Activated CD8-positive, alpha-beta memory T cell treated with anti-CD3 and anti-CD28 coated beads, Interleukin-2, amount 10 ng/mL, durations not matched to agents 7 days and 5 days (primary cell): ENCODE results near the gene DYNLT2B. TPM values are rescaled to one million over a fixed set of nuclear protein-coding genes. Genes with fewer than 3 reads are reported as not detected.

Experiments
- ATAC-seq: fragments of 150-1000 bp; cut with Tn5 transposase; one replicate; pipeline ENCODE4 v1.10.0; 2021; ENCODE audit warnings: moderate library complexity
- CTCF ChIA-PET: fragments of 350-600 bp; sonication (Branson Sonifier 250); formaldehyde crosslinking; loops from one replicate; lab custom pipeline; 2021; ENCODE audit warnings: antibody characterized with exemption; lab: Charles Lee
- DNase-seq: peaks from one replicate; pipeline ENCODE4 v3.0.0-alpha.2; 2020
- H3K27ac Mint-ChIP-seq: one replicate; pipeline ENCODE4 v1.8.0; 2021; ENCODE audit warnings: mild to moderate bottlenecking, mixed read lengths
- H3K27me3 Mint-ChIP-seq: one replicate; pipeline ENCODE4 v1.8.0; 2021; ENCODE audit warnings: mixed read lengths
- H3K36me3 Mint-ChIP-seq: one replicate; pipeline ENCODE4 v1.8.0; 2021; ENCODE audit warnings: mild to moderate bottlenecking, mixed read lengths
- H3K4me1 Mint-ChIP-seq: one replicate; pipeline ENCODE4 v1.8.0; 2021; ENCODE audit warnings: mixed read lengths
- H3K4me3 Mint-ChIP-seq: one replicate; pipeline ENCODE4 v1.8.0; 2021; ENCODE audit warnings: mild to moderate bottlenecking, moderate library complexity, mixed read lengths
- H3K9me3 Mint-ChIP-seq: one replicate; pipeline ENCODE4 v1.8.0; 2022; ENCODE audit warnings: low read depth, mixed read lengths
- total RNA-seq, 2 experiments: library from RNA; stranded (reverse); gene quantifications; one replicate each; pipeline ENCODE4 v1.2.3, GENCODE V29; 2021

DYNLT2B gene
- total RNA-seq, 2 experiments from 2014 or later = 13.9 to 19.9 TPM

- CTCF ChIA-PET = interaction anchor here (1.0 to 1.2 kb wide), 2 partner anchors 21 to 22 kb away, joined by 3 read pairs; partner anchors contain the start of gene DYNLT2B
- no peaks in the 10 kb centered on the region for H3K36me3 Mint-ChIP-seq
These were observed 22.4 kb upstream of the DYNLT2B start for GRCh38 chr3:196340466-196340865.

GRCh38 chr3:196339493-196340254, 21.6 kb upstream of the DYNLT2B start:
- H3K9me3 Mint-ChIP-seq = no peaks in the 10 kb centered on the region
- H3K4me3 Mint-ChIP-seq = no peak overlapping the region
- no peaks in the 10 kb centered on the region for H3K4me1 Mint-ChIP-seq
- ATAC-seq (no peak), DNase-seq (no peak)
- H3K36me3 Mint-ChIP-seq = no peaks in the 10 kb centered on the region
- CTCF ChIA-PET = interaction anchor here (0.8 kb wide), 1 partner anchor 24 kb away, joined by 3 read pairs; no protein-coding TSS in a partner anchor
- H3K27ac Mint-ChIP-seq = no peak overlapping the region
- peaks cover 4% of the 10 kb centered on the region for H3K27me3 Mint-ChIP-seq

More at GRCh38 chr3:196340466-196340865, 22.4 kb upstream of the DYNLT2B start:
- no peak overlapping the region for H3K4me3 Mint-ChIP-seq
- no peak for ATAC-seq
- no peaks in the 10 kb centered on the region for H3K4me1 Mint-ChIP-seq
- H3K27ac Mint-ChIP-seq = no peak overlapping the region
- H3K27me3 Mint-ChIP-seq = peaks cover 4% of the 10 kb centered on the region
- DNase-seq = no peak
- H3K9me3 Mint-ChIP-seq = no peaks in the 10 kb centered on the region

- CTCF ChIA-PET = interaction anchor here (0.8 kb wide), 1 partner anchor 25 kb away, joined by 3 read pairs; no protein-coding TSS in a partner anchor
- no peak overlapping the region for H3K27ac Mint-ChIP-seq
- H3K4me3 Mint-ChIP-seq = no peak overlapping the region
- H3K36me3 Mint-ChIP-seq = no peaks in the 10 kb centered on the region
- ATAC-seq (no peak), DNase-seq (no peak)
- H3K4me1 Mint-ChIP-seq = no peaks in the 10 kb centered on the region
- peaks cover 6% of the 10 kb centered on the region for H3K27me3 Mint-ChIP-seq
- H3K9me3 Mint-ChIP-seq = no peaks in the 10 kb centered on the region
These were observed 21.0 kb upstream of the DYNLT2B start for GRCh38 chr3:196339044-196339443.

GRCh38 chr3:196336319-196337145, 18.5 kb upstream of the DYNLT2B start:
- no peak for ATAC-seq
- CTCF ChIA-PET = no interaction called here
- no peaks in the 10 kb centered on the region for H3K9me3 Mint-ChIP-seq
- DNase-seq = no peak
- H3K27me3 Mint-ChIP-seq = peaks cover 7% of the 10 kb centered on the region
- H3K4me3 Mint-ChIP-seq = no peak overlapping the region
- H3K36me3 Mint-ChIP-seq = no peaks in the 10 kb centered on the region
- H3K27ac Mint-ChIP-seq = no peak overlapping the region
- no peaks in the 10 kb centered on the region for H3K4me1 Mint-ChIP-seq

GRCh38 chr3:196335503-196335948, 17.5 kb upstream of the DYNLT2B start:
- no peaks in the 10 kb centered on the region for H3K36me3 Mint-ChIP-seq
- CTCF ChIA-PET = no interaction called here

GRCh38 chr3:196334982-196335381, 16.9 kb upstream of the DYNLT2B start:
- DNase-seq (no peak), ATAC-seq (no peak)
- CTCF ChIA-PET = no interaction called here
- Mint-ChIP-seq H3K9me3 (no peaks in the 10 kb centered on the region), H3K27ac (no peak overlapping the region), H3K27me3 (peaks cover 8% of the 10 kb centered on the region), H3K4me3 (no peak overlapping the region), H3K36me3 (no peaks in the 10 kb centered on the region), H3K4me1 (no peaks in the 10 kb centered on the region)

More at GRCh38 chr3:196335503-196335948, 17.5 kb upstream of the DYNLT2B start:
- no peaks in the 10 kb centered on the region for H3K9me3 Mint-ChIP-seq
- no peaks in the 10 kb centered on the region for H3K4me1 Mint-ChIP-seq
- no peak for DNase-seq
- H3K27ac Mint-ChIP-seq = no peak overlapping the region
- peaks cover 3% of the 10 kb centered on the region for H3K27me3 Mint-ChIP-seq
- H3K4me3 Mint-ChIP-seq = no peak overlapping the region
- ATAC-seq = no peak

- no peaks in the 10 kb centered on the region for H3K9me3 Mint-ChIP-seq
- no peaks in the 10 kb centered on the region for H3K36me3 Mint-ChIP-seq
- DNase-seq = no peak
- H3K4me3 Mint-ChIP-seq = no peak overlapping the region
- H3K4me1 Mint-ChIP-seq = no peaks in the 10 kb centered on the region
- ATAC-seq = no peak
- no peak overlapping the region for H3K27ac Mint-ChIP-seq
- peaks cover 15% of the 10 kb centered on the region for H3K27me3 Mint-ChIP-seq
- CTCF ChIA-PET = no interaction called here
These were observed 14.1 kb upstream of the DYNLT2B start for GRCh38 chr3:196332168-196332567.

GRCh38 chr3:196327405-196327804, 9.4 kb upstream of the DYNLT2B start:
- no peaks in the 10 kb centered on the region for H3K36me3 Mint-ChIP-seq
- H3K4me1 Mint-ChIP-seq = no peaks in the 10 kb centered on the region
- peaks cover 13% of the 10 kb centered on the region for H3K27me3 Mint-ChIP-seq
- no peak overlapping the region for H3K4me3 Mint-ChIP-seq
- ATAC-seq (no peak), DNase-seq (no peak)
- CTCF ChIA-PET = no interaction called here
- H3K9me3 Mint-ChIP-seq = no peaks in the 10 kb centered on the region
- no peak overlapping the region for H3K27ac Mint-ChIP-seq

GRCh38 chr3:196326936-196327335, 8.9 kb upstream of the DYNLT2B start:
- ATAC-seq = no peak
- CTCF ChIA-PET = no interaction called here
- Mint-ChIP-seq H3K27ac (no peak overlapping the region), H3K4me1 (no peaks in the 10 kb centered on the region), H3K4me3 (no peak overlapping the region), H3K36me3 (no peaks in the 10 kb centered on the region), H3K9me3 (no peaks in the 10 kb centered on the region), H3K27me3 (peaks cover 13% of the 10 kb centered on the region)
- DNase-seq = no peak

- Mint-ChIP-seq H3K4me3 (no peak overlapping the region), H3K27me3 (peaks cover 7% of the 10 kb centered on the region), H3K9me3 (no peaks in the 10 kb centered on the region), H3K36me3 (no peaks in the 10 kb centered on the region), H3K27ac (no peak overlapping the region), H3K4me1 (peaks cover 6% of the 10 kb centered on the region)
- ATAC-seq = no peak
- CTCF ChIA-PET = interaction anchor here (1.2 kb wide), 1 partner anchor 473 kb away, joined by 3 read pairs; no protein-coding TSS in a partner anchor
- DNase-seq = no peak
These were observed 5.7 kb upstream of the DYNLT2B start for GRCh38 chr3:196323691-196324090.

GRCh38 chr3:196323016-196323415, 5.0 kb upstream of the DYNLT2B start:
- DNase-seq = no peak
- Mint-ChIP-seq H3K4me3 (no peak overlapping the region), H3K9me3 (no peaks in the 10 kb centered on the region), H3K27me3 (peaks cover 5% of the 10 kb centered on the region), H3K27ac (no peak overlapping the region), H3K36me3 (peaks cover under 1% of the 10 kb centered on the region), H3K4me1 (peaks cover 6% of the 10 kb centered on the region)
- CTCF ChIA-PET = no interaction called here
- ATAC-seq = no peak

- DNase-seq (no peak), ATAC-seq (no peak)
- Mint-ChIP-seq H3K27me3 (no peaks in the 10 kb centered on the region), H3K4me1 (peaks cover 13% of the 10 kb centered on the region), H3K9me3 (no peaks in the 10 kb centered on the region), H3K4me3 (no peak overlapping the region), H3K36me3 (peaks cover 4% of the 10 kb centered on the region), H3K27ac (no peak overlapping the region)
- CTCF ChIA-PET = interaction anchor here (0.6 kb wide), 1 partner anchor 125 kb away, joined by 3 read pairs; no protein-coding TSS in a partner anchor
These were observed 3.1 kb upstream of the DYNLT2B start for GRCh38 chr3:196321162-196321561.

- H3K36me3 Mint-ChIP-seq = peaks cover 4% of the 10 kb centered on the region
- no peak overlapping the region for H3K27ac Mint-ChIP-seq
- peaks cover 13% of the 10 kb centered on the region for H3K4me1 Mint-ChIP-seq
- no peak for ATAC-seq
- CTCF ChIA-PET = interaction anchor here (1.0 kb wide), 1 partner anchor 110 kb away, joined by 3 read pairs; no protein-coding TSS in a partner anchor
- H3K27me3 Mint-ChIP-seq = no peaks in the 10 kb centered on the region
- no peak overlapping the region for H3K4me3 Mint-ChIP-seq
- DNase-seq = no peak
- no peaks in the 10 kb centered on the region for H3K9me3 Mint-ChIP-seq
These were observed 2.1 kb upstream of the DYNLT2B start for GRCh38 chr3:196320137-196320536.
